Ovary (tissue), 10 donors: ENCODE measurements around the gene IGSF5. TPM values are rescaled to one million over a fixed set of nuclear protein-coding genes. Genes with fewer than 3 reads are reported as not detected.
"Not testable (repeated sequence)": the region's sequence is repeated elsewhere in the genome, so short reads cannot be mapped to it uniquely, and the experiment has no call there.

Experiments
- DNase-seq, 5 donors: peaks; one replicate each; pipeline ENCODE4 v3.0.0-alpha.2; 2019 to 2020
- H3K27ac ChIP-seq, 2 donors: fragments of 200-600 bp; one replicate each; pipeline versions ENCODE4 v1.5.1 to v1.8.0; 2019 to 2022
- H3K27me3 ChIP-seq: fragments of 200-600 bp; one replicate; pipeline ENCODE4 v1.8.0; 2022
- H3K36me3 ChIP-seq: fragments of 200-600 bp; sonication (generic); one replicate; pipeline ENCODE4 v1.5.1; 2019
- H3K4me1 ChIP-seq: one replicate; pipeline ENCODE4 v1.8.1; 2013; ENCODE audit warnings: mild to moderate bottlenecking, moderate library complexity; ENCODE audit not compliant: insufficient read depth
- H3K4me3 ChIP-seq: fragments of 200-600 bp; sonication (generic); one replicate; pipeline ENCODE4 v1.5.1; 2017
- H3K9me3 ChIP-seq, 2 donors: fragments of 200-600 bp in 1 of 2; sonication (generic) in 1 of 2; one replicate each; pipeline versions ENCODE4 v1.5.1 to v1.8.1; 2013 to 2019; ENCODE audit warnings: mild to moderate bottlenecking in 1 of 2, moderate library complexity in 1 of 2
- EP300 ChIP-seq: sonication (generic); formaldehyde crosslinking; IDR thresholded peaks from one replicate; pipeline ENCODE4 v1.6.1; 2017; ENCODE audit warnings: antibody characterized with exemption
- POLR2A ChIP-seq: fragments of 450-650 bp; IDR thresholded peaks from one replicate; pipeline ENCODE4 v1.6.1; 2017; ENCODE audit warnings: antibody characterized with exemption, mild to moderate bottlenecking, moderate library complexity
- WGBS, 3 donors: extraction: QIAGEN DNeasy Blood & Tissue Kit in 1 of 3; methylation state at CpG; one replicate each; pipeline versions ENCODE4 v1.1.5 to v1.1.7; 2013 to 2017; 5-methylcytosine and 5-hydroxymethylcytosine counted together
- intact Hi-C, 4 donors: fragments of 100-400 bp; cut with DNase I; formaldehyde crosslinking; loops; one replicate each; pipeline versions ENCODE4 v1.11.0 to v1.15.1; 2022 to 2023
- long read RNA-seq, 3 donors: library from polyadenylated mRNA in 2 of 3; unstranded in 2 of 3; transcript quantifications; one replicate each; pipeline ENCODE4 v2.0.0 and lab custom pipeline, GENCODE V29; 2021 to 2026
- polyA plus RNA-seq, 2 donors: library from polyadenylated mRNA; stranded (reverse); fragments of 200-250 nt in 1 of 2; fragments of 350-450 nt in 1 of 2; fragmentation: Illumina TruSeq in 1 of 2; extraction: RNeasy Lipid Tissue Mini Kit (QIAGEN cat#74804) in 1 of 2; gene quantifications; one replicate each; pipeline ENCODE4 v1.2.3, GENCODE V29; 2013 to 2014
- total RNA-seq, 7 donors: library from RNA; depleted of rRNA in 2 of 7; stranded (reverse); fragments of >200 nt in 2 of 7; fragmentation: NEBNext Ultra II Directional in 3 of 7; extraction: Animal tissue kit (Norgen Biotek cat#: 25700) in 3 of 7; gene quantifications; one replicate each; pipeline versions ENCODE4 v1.1.0 to v1.2.4, GENCODE V29; 2016 to 2023
- TF ChIP-seq, protein P1 (sequence below), 3 donors: fragments of 450-650 bp in 2 of 3; fragments of 200-600 bp in 1 of 3; IDR thresholded peaks; one replicate each; pipeline versions ENCODE4 v1.5.1 to v1.8.0; 2016 to 2022; ENCODE audit warnings: antibody characterized with exemption in 3 of 3, mild to moderate bottlenecking in 1 of 3
- donor health status: DM: no; HTN: no; CAD: no; lungs with moderate emphysema.
- donor health status: DM: no; HTN: no; CAD: no.
- donor health status: Bipolar disorder and iron deficiency.
- donor health status: DM: yes; HTN: yes; CAD: no.
- donor health status: DM: no; HTN: no; CAD: no.
- donor health status: DM: yes; HTN: yes; CAD: no.

Gene IGSF5
- total RNA-seq (under 1 TPM in 5 of 7 donors, not detected in 2; 0.22 to 0.72 (median 0.45) TPM), polyA plus RNA-seq (under 1 TPM; 0.16 to 0.50 TPM)
- long read RNA-seq, donor 1, partial matches to known transcripts, result 0 of 4 reads
- long read RNA-seq, donor 1, other reads (novel, unspliced or antisense), result 4 of 4 reads
- long read RNA-seq, donor 2, result 0 reads
- long read RNA-seq, donor 3, partial matches to known transcripts, result 0 of 1 reads
- long read RNA-seq, donor 3, other reads (novel, unspliced or antisense), result 1 of 1 reads

GRCh38 chr21:39744883-39745282, at the start of gene IGSF5:
Gene IGSF5, plus strand, starts transcription at chr21:39745183. Its CDS starts 327 bp downstream, at chr21:39745510.
- H3K4me3 ChIP-seq, H3K4me1 ChIP-seq, H3K27ac ChIP-seq, intact Hi-C loops, H3K36me3 ChIP-seq, H3K9me3 ChIP-seq, H3K27me3 ChIP-seq, DNase-seq: not testable (repeated sequence)
- WGBS, 3 donors, result 84 to 91% (median 91%) methylated on average over 4 of the region's 4 CpGs

DNA sequence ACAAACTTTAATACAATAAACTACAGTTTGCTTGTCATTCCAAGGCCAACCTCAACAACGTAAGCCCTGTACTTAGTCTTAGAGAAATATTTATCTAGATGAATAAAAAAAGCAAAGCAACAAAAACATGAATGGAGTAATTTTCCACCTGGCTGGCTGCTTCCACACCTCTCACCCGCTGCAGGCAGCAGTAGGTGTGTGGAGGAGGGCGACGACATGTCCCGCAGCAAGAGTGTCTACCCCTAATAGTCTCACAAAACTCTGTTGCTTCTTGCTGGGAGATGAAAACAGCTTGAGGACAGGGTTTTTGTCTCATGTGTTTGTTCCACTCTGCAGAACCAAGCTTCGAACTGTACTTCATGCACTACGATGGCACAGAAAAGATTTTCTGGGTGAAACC, 48.8 kb upstream of the IGSF5 start:
- TF ChIP-seq, protein P1, sequence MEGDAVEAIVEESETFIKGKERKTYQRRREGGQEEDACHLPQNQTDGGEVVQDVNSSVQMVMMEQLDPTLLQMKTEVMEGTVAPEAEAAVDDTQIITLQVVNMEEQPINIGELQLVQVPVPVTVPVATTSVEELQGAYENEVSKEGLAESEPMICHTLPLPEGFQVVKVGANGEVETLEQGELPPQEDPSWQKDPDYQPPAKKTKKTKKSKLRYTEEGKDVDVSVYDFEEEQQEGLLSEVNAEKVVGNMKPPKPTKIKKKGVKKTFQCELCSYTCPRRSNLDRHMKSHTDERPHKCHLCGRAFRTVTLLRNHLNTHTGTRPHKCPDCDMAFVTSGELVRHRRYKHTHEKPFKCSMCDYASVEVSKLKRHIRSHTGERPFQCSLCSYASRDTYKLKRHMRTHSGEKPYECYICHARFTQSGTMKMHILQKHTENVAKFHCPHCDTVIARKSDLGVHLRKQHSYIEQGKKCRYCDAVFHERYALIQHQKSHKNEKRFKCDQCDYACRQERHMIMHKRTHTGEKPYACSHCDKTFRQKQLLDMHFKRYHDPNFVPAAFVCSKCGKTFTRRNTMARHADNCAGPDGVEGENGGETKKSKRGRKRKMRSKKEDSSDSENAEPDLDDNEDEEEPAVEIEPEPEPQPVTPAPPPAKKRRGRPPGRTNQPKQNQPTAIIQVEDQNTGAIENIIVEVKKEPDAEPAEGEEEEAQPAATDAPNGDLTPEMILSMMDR (IDR thresholded peaks at IDR 0.05), result no peak
- TF ChIP-seq POLR2A, result no peak
- no peak for TF ChIP-seq EP300

DNA sequence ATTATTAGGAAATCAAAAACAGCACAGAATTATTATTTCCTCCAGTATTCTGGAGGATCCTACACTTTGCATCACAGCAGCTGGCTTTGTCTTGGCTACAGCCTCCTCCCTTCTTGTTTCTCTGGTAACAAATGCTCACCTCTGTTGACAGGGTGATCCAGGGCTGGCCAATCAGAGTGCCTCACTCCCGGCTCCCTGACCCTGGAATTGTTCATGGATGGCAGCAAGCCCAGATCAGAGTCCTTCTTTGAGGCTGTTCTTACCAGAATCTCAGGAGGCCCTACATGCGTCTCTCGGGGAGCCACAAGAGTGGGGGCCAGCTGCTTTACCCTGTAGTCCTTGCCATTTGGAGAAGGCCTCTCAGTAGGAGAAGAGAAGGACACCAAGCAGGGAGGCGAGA, 48.4 kb upstream of the IGSF5 start:
- WGBS, 3 donors, result 41 to 44% (median 42%) methylated on average over 4 of the region's 4 CpGs
- TF ChIP-seq POLR2A, result no peak
- no peak for TF ChIP-seq EP300
- TF ChIP-seq, protein P1 (IDR thresholded peaks at IDR 0.05), result no peak

More for the DNA sequence above, 48.8 kb upstream of the IGSF5 start:
- intact Hi-C loops, result no loop called here
- Histone ChIP-seq H3K36me3 (no peaks in the 10 kb centered on the region), H3K4me1 (no peaks in the 10 kb centered on the region), H3K27me3 (no peaks in the 10 kb centered on the region), H3K9me3 (no peaks in the 10 kb centered on the region), H3K27ac (no peak overlapping the region), H3K4me3 (no peak overlapping the region)
- WGBS, 3 donors, result 85 to 87% (median 86%) methylated on average over 7 of the region's 7 CpGs
- no peak for DNase-seq

DNA sequence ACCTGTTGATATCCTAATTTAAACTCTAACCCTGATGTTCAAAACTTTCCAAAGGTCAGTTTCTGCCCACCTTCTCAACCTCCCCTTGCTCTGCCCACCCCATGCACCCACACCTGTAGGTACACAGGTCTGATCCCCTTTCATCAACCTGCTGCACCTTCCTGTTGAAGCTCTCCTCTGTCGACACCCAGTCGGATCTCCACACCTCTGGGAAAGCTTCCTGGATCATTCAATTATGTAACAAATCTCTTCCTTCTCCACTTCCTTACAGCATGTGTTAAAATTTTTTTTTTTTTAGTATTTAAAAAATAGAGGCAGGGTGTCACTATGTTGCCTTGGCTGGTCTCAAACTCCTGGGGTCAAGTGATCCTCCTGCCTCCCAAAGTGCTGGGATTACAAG, 44.7 kb upstream of the IGSF5 start:
- H3K9me3 ChIP-seq, result no peaks in the 10 kb centered on the region
- no peaks in the 10 kb centered on the region for H3K27me3 ChIP-seq
- no peak overlapping the region for H3K27ac ChIP-seq
- H3K4me1 ChIP-seq, result no peaks in the 10 kb centered on the region
- TF ChIP-seq EP300 (no peak), POLR2A (no peak)
- TF ChIP-seq, protein P1 (IDR thresholded peaks at IDR 0.05), result no peak
- H3K36me3 ChIP-seq, result no peaks in the 10 kb centered on the region
- no peak for DNase-seq
- intact Hi-C loops, result no loop called here
- 77 to 90% (median 79%) methylated on average over 2 of the region's 2 CpGs for WGBS, 3 donors
- no peak overlapping the region for H3K4me3 ChIP-seq

More for the DNA sequence above, 48.4 kb upstream of the IGSF5 start:
- Histone ChIP-seq H3K27ac (no peak overlapping the region), H3K27me3 (no peaks in the 10 kb centered on the region), H3K4me1 (no peaks in the 10 kb centered on the region), H3K36me3 (no peaks in the 10 kb centered on the region), H3K9me3 (no peaks in the 10 kb centered on the region), H3K4me3 (no peak overlapping the region)
- intact Hi-C loops, result no loop called here
- no peak for DNase-seq

DNA sequence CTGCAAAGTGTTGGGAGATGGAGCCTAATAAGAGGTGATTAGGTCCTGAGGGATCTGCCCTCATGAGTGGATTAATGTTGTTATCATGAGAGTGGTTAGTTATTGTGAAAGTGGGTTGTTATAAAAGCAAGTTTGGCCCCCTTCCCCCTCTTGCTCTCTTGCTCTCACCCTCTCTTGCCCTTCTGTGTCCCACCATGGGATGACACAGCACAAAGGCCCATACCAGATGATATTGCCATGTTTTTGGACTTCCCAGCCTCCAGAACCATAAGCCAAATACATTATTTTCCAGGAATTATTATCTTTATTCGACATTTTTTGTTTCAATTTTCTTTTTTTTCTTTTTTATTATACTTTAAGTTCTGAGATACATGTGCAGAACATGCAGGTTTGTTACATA, 41.4 kb upstream of the IGSF5 start:
- H3K27ac ChIP-seq, result no peak overlapping the region
- no peaks in the 10 kb centered on the region for H3K9me3 ChIP-seq
- DNase-seq, result no peak
- no peaks in the 10 kb centered on the region for H3K36me3 ChIP-seq
- 83 to 86% (median 83%) methylated on average over 1 of the region's 1 CpG for WGBS, 3 donors
- TF ChIP-seq, protein P1 (IDR thresholded peaks at IDR 0.05), result no peak
- TF ChIP-seq POLR2A (no peak), EP300 (no peak)
- intact Hi-C loops, result no loop called here
- no peak overlapping the region for H3K4me3 ChIP-seq
- H3K4me1 ChIP-seq, result no peaks in the 10 kb centered on the region
- H3K27me3 ChIP-seq, result no peaks in the 10 kb centered on the region
